ENCODE data around the gene RPP40. TPM values are rescaled to one million over a fixed set of nuclear protein-coding genes. Genes with fewer than 3 reads are reported as not detected.

Gene RPP40
- total RNA-seq, 4 donors from 2014 or later, result 4.4 to 7.4 TPM; not detected in 2

DNA sequence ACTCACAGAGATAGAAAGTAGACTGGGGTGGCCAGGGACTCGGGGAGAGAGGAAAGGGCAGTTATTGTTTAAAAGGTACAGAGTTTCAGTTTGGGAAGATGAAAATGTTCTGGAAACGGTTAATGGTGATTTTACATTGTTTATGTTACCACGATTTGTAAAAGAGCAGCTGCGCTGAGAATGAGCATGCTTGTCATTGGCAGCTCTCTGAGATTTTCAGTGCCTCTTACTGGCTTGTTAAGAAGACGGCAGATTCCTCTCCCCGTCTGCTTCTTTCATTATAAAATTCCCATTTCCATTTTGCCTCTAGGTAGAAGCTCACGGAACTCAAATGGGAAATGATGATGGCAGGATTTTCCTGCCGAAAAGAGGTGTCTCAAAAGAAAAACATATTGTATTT is 41.6 kb upstream of the RPP40 start:
- no peak overlapping the region for H3K4me3 ChIP-seq
- no peak for DNase-seq
- H3K27ac ChIP-seq, result no peak overlapping the region
- no peaks in the 10 kb centered on the region for H3K9me3 ChIP-seq
- H3K4me1 ChIP-seq, result no peaks in the 10 kb centered on the region
- no peaks in the 10 kb centered on the region for H3K36me3 ChIP-seq
- no peaks in the 10 kb centered on the region for H3K27me3 ChIP-seq
- TF ChIP-seq POLR2A (IDR thresholded peaks at IDR 0.05), result no peak
- TF ChIP-seq, protein P1, sequence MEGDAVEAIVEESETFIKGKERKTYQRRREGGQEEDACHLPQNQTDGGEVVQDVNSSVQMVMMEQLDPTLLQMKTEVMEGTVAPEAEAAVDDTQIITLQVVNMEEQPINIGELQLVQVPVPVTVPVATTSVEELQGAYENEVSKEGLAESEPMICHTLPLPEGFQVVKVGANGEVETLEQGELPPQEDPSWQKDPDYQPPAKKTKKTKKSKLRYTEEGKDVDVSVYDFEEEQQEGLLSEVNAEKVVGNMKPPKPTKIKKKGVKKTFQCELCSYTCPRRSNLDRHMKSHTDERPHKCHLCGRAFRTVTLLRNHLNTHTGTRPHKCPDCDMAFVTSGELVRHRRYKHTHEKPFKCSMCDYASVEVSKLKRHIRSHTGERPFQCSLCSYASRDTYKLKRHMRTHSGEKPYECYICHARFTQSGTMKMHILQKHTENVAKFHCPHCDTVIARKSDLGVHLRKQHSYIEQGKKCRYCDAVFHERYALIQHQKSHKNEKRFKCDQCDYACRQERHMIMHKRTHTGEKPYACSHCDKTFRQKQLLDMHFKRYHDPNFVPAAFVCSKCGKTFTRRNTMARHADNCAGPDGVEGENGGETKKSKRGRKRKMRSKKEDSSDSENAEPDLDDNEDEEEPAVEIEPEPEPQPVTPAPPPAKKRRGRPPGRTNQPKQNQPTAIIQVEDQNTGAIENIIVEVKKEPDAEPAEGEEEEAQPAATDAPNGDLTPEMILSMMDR (IDR thresholded peaks at IDR 0.05), result no peak

DNA sequence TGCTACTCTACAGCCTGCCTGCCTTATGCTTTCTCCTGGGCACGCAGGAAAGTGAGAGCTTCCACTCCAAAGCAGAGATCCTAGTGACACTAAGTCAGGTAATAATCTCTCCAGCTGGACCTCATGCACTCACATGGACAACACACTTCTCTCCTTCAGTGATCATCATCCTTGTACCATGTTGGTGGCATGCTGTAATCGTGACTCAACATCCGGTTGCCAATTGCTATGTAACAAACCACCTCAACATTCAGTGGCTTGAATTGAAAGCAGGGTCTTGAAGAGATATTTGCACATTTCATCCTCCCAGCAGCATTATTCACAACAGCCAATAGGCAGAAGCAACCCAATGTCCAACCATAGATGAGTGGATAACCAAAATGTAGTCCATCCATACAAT is 41.0 kb upstream of the RPP40 start:
- H3K27me3 ChIP-seq, result no peaks in the 10 kb centered on the region
- no peaks in the 10 kb centered on the region for H3K9me3 ChIP-seq
- no peaks in the 10 kb centered on the region for H3K4me1 ChIP-seq
- TF ChIP-seq, protein P1 (IDR thresholded peaks at IDR 0.05), result no peak
- no peak for TF ChIP-seq POLR2A (IDR thresholded peaks at IDR 0.05)
- no peak overlapping the region for H3K27ac ChIP-seq
- no peak overlapping the region for H3K4me3 ChIP-seq
- no peak for DNase-seq
- H3K36me3 ChIP-seq, result no peaks in the 10 kb centered on the region

DNA sequence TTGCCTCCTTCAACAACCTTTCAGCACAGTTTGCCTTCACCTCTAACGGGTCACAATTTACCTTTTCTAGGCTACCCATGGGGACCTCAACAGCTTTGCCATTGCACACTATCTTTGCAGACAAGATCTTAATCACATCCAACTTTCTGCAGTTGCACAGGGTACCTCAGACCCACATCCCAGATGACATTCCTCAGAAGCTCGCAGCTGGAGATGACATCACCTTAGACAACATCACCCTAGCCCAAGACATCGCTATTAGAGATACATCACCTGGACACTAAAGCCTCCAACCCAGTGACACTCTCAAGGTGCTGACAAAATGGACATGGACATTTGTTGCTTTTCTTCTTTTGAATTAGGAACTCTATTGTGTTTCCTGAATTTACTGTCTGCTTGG is 38.6 kb upstream of the RPP40 start:
- H3K9me3 ChIP-seq, result no peaks in the 10 kb centered on the region
- H3K4me3 ChIP-seq, result no peak overlapping the region
- H3K4me1 ChIP-seq, result no peaks in the 10 kb centered on the region
- TF ChIP-seq POLR2A (IDR thresholded peaks at IDR 0.05), result no peak
- TF ChIP-seq, protein P1 (IDR thresholded peaks at IDR 0.05), result no peak
- H3K27ac ChIP-seq, result no peak overlapping the region
- H3K36me3 ChIP-seq, result no peaks in the 10 kb centered on the region
- H3K27me3 ChIP-seq, result no peaks in the 10 kb centered on the region
- DNase-seq, result no peak

DNA sequence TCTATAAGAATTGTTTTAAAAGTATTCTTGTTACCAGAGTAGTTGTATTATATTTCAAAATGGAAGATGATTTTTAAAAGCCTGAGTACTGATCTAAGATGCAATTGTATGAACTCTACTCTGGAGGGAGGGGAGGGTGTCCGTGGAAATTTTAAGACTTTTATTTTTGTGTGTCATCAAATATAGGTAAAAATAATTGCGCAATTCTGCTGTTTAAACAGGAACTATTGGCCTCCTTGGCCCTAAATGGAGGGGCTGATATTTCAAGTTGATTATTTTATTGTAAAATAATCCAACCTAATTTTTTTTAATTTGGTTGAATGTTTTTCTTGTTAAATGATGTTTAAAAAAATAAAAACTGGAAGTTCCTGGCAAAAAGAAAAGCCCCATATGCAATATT is 38.1 kb upstream of the RPP40 start:
- no peaks in the 10 kb centered on the region for H3K9me3 ChIP-seq
- no peak overlapping the region for H3K4me3 ChIP-seq
- TF ChIP-seq, protein P1 (IDR thresholded peaks at IDR 0.05), result no peak
- TF ChIP-seq POLR2A (IDR thresholded peaks at IDR 0.05), result no peak
- H3K4me1 ChIP-seq, result no peaks in the 10 kb centered on the region
- no peaks in the 10 kb centered on the region for H3K36me3 ChIP-seq
- H3K27me3 ChIP-seq, result no peaks in the 10 kb centered on the region
- no peak for DNase-seq
- no peak overlapping the region for H3K27ac ChIP-seq

DNA sequence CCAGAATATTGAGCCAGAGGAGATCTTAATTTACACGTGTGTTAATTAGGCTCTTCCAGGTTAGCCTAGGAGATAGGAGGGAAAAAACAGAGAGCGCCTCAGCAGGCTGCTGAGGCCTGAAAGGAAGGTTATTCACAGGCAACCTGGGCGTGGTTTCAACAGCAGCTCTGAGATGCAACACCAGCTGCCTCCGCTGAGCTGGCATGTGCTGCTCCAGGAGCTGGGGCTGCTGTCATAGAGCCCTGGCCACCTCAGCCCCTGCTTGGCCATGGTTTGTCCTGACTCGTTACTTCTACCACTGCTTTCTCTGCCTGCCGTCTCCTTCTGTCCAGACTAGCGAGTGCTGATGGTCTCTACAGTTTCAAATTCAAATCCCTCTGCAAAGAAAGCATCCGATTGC is 32.4 kb upstream of the RPP40 start:
- DNase-seq, result no peak
- H3K9me3 ChIP-seq, result no peaks in the 10 kb centered on the region
- TF ChIP-seq, protein P1 (IDR thresholded peaks at IDR 0.05), result peak in 2 of 6 experiments; percentile 13 to 18
- no peak for TF ChIP-seq POLR2A (IDR thresholded peaks at IDR 0.05)
- no peak overlapping the region for H3K4me3 ChIP-seq
- no peaks in the 10 kb centered on the region for H3K27me3 ChIP-seq
- no peaks in the 10 kb centered on the region for H3K36me3 ChIP-seq
- no peaks in the 10 kb centered on the region for H3K4me1 ChIP-seq
- no peak overlapping the region for H3K27ac ChIP-seq

DNA sequence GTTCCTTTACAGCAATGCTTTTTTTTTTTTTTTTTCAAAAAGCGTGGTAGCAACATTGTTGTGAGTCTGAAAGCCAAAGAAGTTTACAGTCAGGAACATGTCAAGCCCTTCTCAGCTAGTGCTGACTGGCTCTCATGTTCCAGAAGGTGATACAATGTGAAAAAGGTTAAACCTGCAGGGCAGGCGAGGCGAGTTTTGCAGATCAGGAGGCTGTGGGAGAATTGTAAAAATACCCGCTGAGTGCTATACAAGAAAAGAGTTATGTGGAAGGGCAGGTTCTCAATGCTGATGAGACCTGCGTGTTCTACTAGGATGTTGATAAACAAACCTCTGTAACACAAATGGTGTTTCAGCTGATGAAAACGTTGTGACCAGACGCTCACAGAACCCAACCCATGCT is 30.9 kb upstream of the RPP40 start:
- Histone ChIP-seq H3K27ac (no peak overlapping the region), H3K9me3 (no peaks in the 10 kb centered on the region), H3K4me3 (no peak overlapping the region), H3K4me1 (no peaks in the 10 kb centered on the region), H3K36me3 (no peaks in the 10 kb centered on the region), H3K27me3 (no peaks in the 10 kb centered on the region)
- TF ChIP-seq, protein P1 (IDR thresholded peaks at IDR 0.05), result no peak
- no peak for TF ChIP-seq POLR2A (IDR thresholded peaks at IDR 0.05)
- no peak for DNase-seq
